Glutamatergic neuron (in vitro differentiated cells): ENCODE data around the gene DDX60. TPM values are rescaled to one million over a fixed set of nuclear protein-coding genes. Genes with fewer than 3 reads are reported as not detected.

Experiments used
- DNase-seq: peaks from one replicate; pipeline ENCODE4 v3.0.0; 2022
- H3K27ac Mint-ChIP-seq: one replicate; pipeline ENCODE4 v1.8.0; 2020; ENCODE audit warnings: mild to moderate bottlenecking, mixed read lengths, inconsistent platforms; ENCODE audit not compliant: unreplicated experiment
- H3K27me3 Mint-ChIP-seq: one replicate; pipeline ENCODE4 v1.8.0; 2020; ENCODE audit warnings: mild to moderate bottlenecking, moderate library complexity, mixed read lengths, inconsistent platforms; ENCODE audit not compliant: unreplicated experiment
- H3K36me3 Mint-ChIP-seq: one replicate; pipeline ENCODE4 v1.8.0; 2020; ENCODE audit warnings: mild to moderate bottlenecking, mixed read lengths, inconsistent platforms; ENCODE audit not compliant: unreplicated experiment
- H3K4me1 Mint-ChIP-seq: one replicate; pipeline ENCODE4 v1.8.0; 2020; ENCODE audit warnings: mild to moderate bottlenecking, low read depth, mixed read lengths, inconsistent platforms; ENCODE audit not compliant: unreplicated experiment
- H3K4me3 Mint-ChIP-seq: one replicate; pipeline ENCODE4 v1.8.0; 2020; ENCODE audit warnings: mild to moderate bottlenecking, mixed read lengths, inconsistent platforms; ENCODE audit not compliant: unreplicated experiment
- H3K9me3 Mint-ChIP-seq: one replicate; pipeline ENCODE4 v1.8.0; 2020; ENCODE audit warnings: mild to moderate bottlenecking, moderate library complexity, mixed read lengths, inconsistent platforms; ENCODE audit not compliant: unreplicated experiment
- CTCF ChIP-seq: fragments of 200-600 bp; sonication (generic); IDR thresholded peaks from one replicate; pipeline ENCODE4 v1.5.0; 2021; ENCODE audit not compliant: partially characterized antibody, unreplicated experiment
- total RNA-seq: library from RNA; stranded (reverse); fragmentation: NEBNext Ultra II Directional; extraction: Animal tissue kit (Norgen Biotek cat#: 25700); gene quantifications from one replicate; pipeline ENCODE4 v1.2.1, GENCODE V29; 2021; ENCODE audit not compliant: unreplicated experiment

Gene DDX60
- total RNA-seq, 1 donor from 2014 or later = not detected

- no peak for DNase-seq
- no peaks in the 10 kb centered on the region for H3K27me3 Mint-ChIP-seq
- peaks cover 3% of the 10 kb centered on the region for H3K9me3 Mint-ChIP-seq
- H3K4me1 Mint-ChIP-seq = no peaks in the 10 kb centered on the region
- H3K27ac Mint-ChIP-seq = no peak overlapping the region
- no peak for TF ChIP-seq CTCF
- peaks cover 5% of the 10 kb centered on the region for H3K36me3 Mint-ChIP-seq
- H3K4me3 Mint-ChIP-seq = no peak overlapping the region
These were observed 70.9 kb downstream of the DDX60 start for GRCh38 chr4:168247603-168248002.

GRCh38 chr4:168241953-168242352 lies 76.6 kb downstream of the DDX60 start:
- Mint-ChIP-seq H3K4me3 (no peak overlapping the region), H3K27me3 (peaks cover 2% of the 10 kb centered on the region), H3K36me3 (peaks cover 11% of the 10 kb centered on the region), H3K27ac (no peak overlapping the region), H3K4me1 (no peaks in the 10 kb centered on the region), H3K9me3 (peaks cover 10% of the 10 kb centered on the region)
- no peak for TF ChIP-seq CTCF
- DNase-seq = no peak

- Mint-ChIP-seq H3K27ac (no peak overlapping the region), H3K4me1 (no peaks in the 10 kb centered on the region), H3K36me3 (peaks cover 11% of the 10 kb centered on the region), H3K27me3 (peaks cover 2% of the 10 kb centered on the region), H3K4me3 (no peak overlapping the region), H3K9me3 (peaks cover 10% of the 10 kb centered on the region)
- no peak for TF ChIP-seq CTCF
- DNase-seq = no peak
These were observed 77.7 kb downstream of the DDX60 start for GRCh38 chr4:168240821-168241220.

- no peaks in the 10 kb centered on the region for H3K9me3 Mint-ChIP-seq
- no peak overlapping the region for H3K4me3 Mint-ChIP-seq
- H3K36me3 Mint-ChIP-seq = no peaks in the 10 kb centered on the region
- no peaks in the 10 kb centered on the region for H3K27me3 Mint-ChIP-seq
- TF ChIP-seq CTCF = no peak
- no peak overlapping the region for H3K27ac Mint-ChIP-seq
- DNase-seq = no peak
- no peaks in the 10 kb centered on the region for H3K4me1 Mint-ChIP-seq
These were observed 97.3 kb downstream of the DDX60 start for GRCh38 chr4:168221301-168221700.

- H3K9me3 Mint-ChIP-seq = no peaks in the 10 kb centered on the region
- no peak overlapping the region for H3K27ac Mint-ChIP-seq
- no peaks in the 10 kb centered on the region for H3K27me3 Mint-ChIP-seq
- DNase-seq = no peak
- TF ChIP-seq CTCF = no peak
- no peaks in the 10 kb centered on the region for H3K36me3 Mint-ChIP-seq
- no peak overlapping the region for H3K4me3 Mint-ChIP-seq
- no peaks in the 10 kb centered on the region for H3K4me1 Mint-ChIP-seq
These were observed 97.7 kb downstream of the DDX60 start for GRCh38 chr4:168220893-168221292.
